Vagina (tissue), 2 donors: ENCODE measurements around the gene CEBPG. TPM values are rescaled to one million over a fixed set of nuclear protein-coding genes. Genes with fewer than 3 reads are reported as not detected.

ENCODE experiments used
- DNase-seq, 2 donors: peaks; one replicate each; pipeline ENCODE4 v3.0.0-alpha.2; 2017; ENCODE audit errors: extremely low spot score in 2 of 2
- H3K27ac ChIP-seq: fragments of 200-600 bp; sonication (generic); one replicate; pipeline ENCODE4 v1.5.1; 2019
- H3K27me3 ChIP-seq: fragments of 200-600 bp; sonication (generic); one replicate; pipeline ENCODE4 v1.5.1; 2019
- H3K36me3 ChIP-seq, 2 donors: fragments of 200-600 bp; sonication (generic); one replicate each; pipeline ENCODE4 v1.5.1; 2017 to 2019
- H3K4me1 ChIP-seq: fragments of 200-600 bp; sonication (generic); one replicate; pipeline ENCODE4 v1.5.1; 2019
- H3K4me3 ChIP-seq, 2 donors: fragments of 200-600 bp; sonication (generic); 1 replicate in 1 of 2; 2 replicates in 1 of 2; pipeline ENCODE4 v1.5.1; 2016 to 2019
- H3K9me3 ChIP-seq: fragments of 200-600 bp; sonication (generic); one replicate; pipeline ENCODE4 v1.5.1; 2019
- POLR2A ChIP-seq, 2 donors: fragments of 450-650 bp; IDR thresholded peaks; one replicate each; pipeline ENCODE4 v1.6.1; 2017; ENCODE audit warnings: antibody characterized with exemption in 2 of 2, mild to moderate bottlenecking in 2 of 2, moderate library complexity in 2 of 2
- POLR2AphosphoS5 ChIP-seq, 2 donors: sonication (generic); formaldehyde crosslinking; IDR thresholded peaks; one replicate each; pipeline ENCODE4 v1.9.0; 2017; ENCODE audit warnings: antibody characterized with exemption in 2 of 2, mild to moderate bottlenecking in 2 of 2, low read depth in 1 of 2; ENCODE audit not compliant: insufficient read depth in 1 of 2
- intact Hi-C: fragments of 100-400 bp; cut with DNase I; formaldehyde crosslinking; loops from one replicate; pipeline ENCODE4 v1.15.1; 2023
- total RNA-seq: library from RNA; depleted of rRNA; stranded (reverse); fragments of >200 nt; gene quantifications from one replicate; pipeline ENCODE4 v1.2.3, GENCODE V29; 2016
- TF ChIP-seq, protein P1 (sequence below), 3 experiments: fragments of 450-650 bp in 2 of 3; fragments of 200-600 bp in 1 of 3; sonication (generic) in 1 of 3; IDR thresholded peaks; one replicate each; pipeline ENCODE4 v1.5.1; 2017 to 2019; ENCODE audit warnings: antibody characterized with exemption in 3 of 3, mild to moderate bottlenecking in 2 of 3, moderate library complexity in 2 of 3

CEBPG gene
- total RNA-seq, 1 donor from 2014 or later: 20.9 TPM

DNA sequence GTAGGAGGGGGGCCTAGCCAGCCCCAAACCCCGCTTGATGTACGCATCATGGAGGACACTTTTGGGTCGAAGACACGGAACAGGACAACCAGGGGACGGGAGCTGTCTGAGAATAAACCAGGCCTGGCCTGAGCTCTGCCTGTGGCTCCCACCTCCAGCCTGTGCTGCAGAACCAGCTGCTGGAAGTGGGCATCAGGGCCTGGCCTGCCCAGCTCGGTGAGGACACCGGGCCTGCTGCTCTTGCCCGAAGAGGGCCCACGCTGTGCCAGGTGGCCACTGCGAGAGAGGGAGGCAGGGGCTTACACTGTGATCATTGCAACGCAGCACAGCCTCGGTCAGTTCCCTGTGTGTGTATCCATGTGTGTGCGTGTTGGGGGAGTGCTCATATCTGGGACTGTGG lies 34.6 kb downstream of the CEBPG start:
- Histone ChIP-seq H3K4me3 (no peak overlapping the region), H3K4me1 (peaks cover 14% of the 10 kb centered on the region), H3K27me3 (no peaks in the 10 kb centered on the region), H3K9me3 (no peaks in the 10 kb centered on the region), H3K36me3 (no peaks in the 10 kb centered on the region), H3K27ac (no peak overlapping the region)
- intact Hi-C loops: no loop called here
- DNase-seq: no peak
- TF ChIP-seq, protein P1, sequence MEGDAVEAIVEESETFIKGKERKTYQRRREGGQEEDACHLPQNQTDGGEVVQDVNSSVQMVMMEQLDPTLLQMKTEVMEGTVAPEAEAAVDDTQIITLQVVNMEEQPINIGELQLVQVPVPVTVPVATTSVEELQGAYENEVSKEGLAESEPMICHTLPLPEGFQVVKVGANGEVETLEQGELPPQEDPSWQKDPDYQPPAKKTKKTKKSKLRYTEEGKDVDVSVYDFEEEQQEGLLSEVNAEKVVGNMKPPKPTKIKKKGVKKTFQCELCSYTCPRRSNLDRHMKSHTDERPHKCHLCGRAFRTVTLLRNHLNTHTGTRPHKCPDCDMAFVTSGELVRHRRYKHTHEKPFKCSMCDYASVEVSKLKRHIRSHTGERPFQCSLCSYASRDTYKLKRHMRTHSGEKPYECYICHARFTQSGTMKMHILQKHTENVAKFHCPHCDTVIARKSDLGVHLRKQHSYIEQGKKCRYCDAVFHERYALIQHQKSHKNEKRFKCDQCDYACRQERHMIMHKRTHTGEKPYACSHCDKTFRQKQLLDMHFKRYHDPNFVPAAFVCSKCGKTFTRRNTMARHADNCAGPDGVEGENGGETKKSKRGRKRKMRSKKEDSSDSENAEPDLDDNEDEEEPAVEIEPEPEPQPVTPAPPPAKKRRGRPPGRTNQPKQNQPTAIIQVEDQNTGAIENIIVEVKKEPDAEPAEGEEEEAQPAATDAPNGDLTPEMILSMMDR (IDR thresholded peaks at IDR 0.05): no peak
- no peak for TF ChIP-seq POLR2A (IDR thresholded peaks at IDR 0.05)
- no peak for TF ChIP-seq POLR2AphosphoS5 (IDR thresholded peaks at IDR 0.05; ENCODE audit: insufficient read depth in 1 of 2, low read depth in 1 of 2)

DNA sequence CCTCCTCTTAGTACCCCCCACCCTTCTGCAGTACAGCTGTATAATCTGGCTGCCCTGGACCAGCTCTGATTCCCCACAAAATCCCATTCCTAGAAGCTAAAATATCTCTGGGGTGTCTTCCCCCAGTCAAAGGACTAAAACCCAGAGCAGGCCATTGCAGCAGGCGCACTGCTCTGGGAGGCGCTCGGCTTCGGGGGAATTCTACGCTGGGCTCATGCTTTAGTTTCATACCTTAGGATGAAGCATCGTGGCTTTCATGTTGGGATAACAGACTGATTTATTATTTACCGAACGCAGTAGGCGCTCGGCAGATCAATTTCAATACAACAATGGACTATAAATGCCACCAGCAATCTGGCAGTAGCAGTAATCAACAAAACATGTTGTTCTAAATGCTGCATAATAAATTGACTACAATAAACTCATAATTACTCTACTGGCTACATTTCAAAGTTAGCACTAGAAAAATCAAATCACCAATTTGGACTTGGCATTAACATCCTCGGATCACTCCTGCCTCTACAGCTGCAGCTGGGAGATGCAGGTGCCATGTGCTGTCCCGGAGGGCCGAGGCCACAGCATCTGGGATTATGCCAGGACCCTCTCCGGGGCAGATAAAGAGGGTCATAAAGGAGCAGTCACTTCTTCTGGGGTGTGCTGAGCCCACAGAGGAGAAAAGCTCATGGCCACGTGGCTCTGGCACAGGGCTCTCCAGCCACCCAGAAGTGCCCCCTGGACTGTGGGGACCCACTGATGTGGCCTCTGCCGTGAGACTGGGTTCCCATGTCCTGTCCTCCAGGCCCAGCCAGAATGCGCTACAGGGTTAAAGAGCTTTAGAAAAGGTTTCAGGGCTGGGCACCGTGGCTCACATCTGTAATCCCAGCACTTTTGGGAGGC lies 35.3 kb downstream of the CEBPG start:
- TF ChIP-seq POLR2A (IDR thresholded peaks at IDR 0.05) (no peak), POLR2AphosphoS5 (IDR thresholded peaks at IDR 0.05; ENCODE audit: insufficient read depth in 1 of 2, low read depth in 1 of 2) (no peak)
- TF ChIP-seq, protein P1 (IDR thresholded peaks at IDR 0.05): no peak
- peaks cover 14% of the 10 kb centered on the region for H3K4me1 ChIP-seq
- H3K9me3 ChIP-seq: no peaks in the 10 kb centered on the region
- no peak overlapping the region for H3K27ac ChIP-seq
- no peak overlapping the region for H3K4me3 ChIP-seq
- H3K36me3 ChIP-seq: no peaks in the 10 kb centered on the region
- no peak for DNase-seq
- H3K27me3 ChIP-seq: no peaks in the 10 kb centered on the region
- intact Hi-C loops: no loop called here

DNA sequence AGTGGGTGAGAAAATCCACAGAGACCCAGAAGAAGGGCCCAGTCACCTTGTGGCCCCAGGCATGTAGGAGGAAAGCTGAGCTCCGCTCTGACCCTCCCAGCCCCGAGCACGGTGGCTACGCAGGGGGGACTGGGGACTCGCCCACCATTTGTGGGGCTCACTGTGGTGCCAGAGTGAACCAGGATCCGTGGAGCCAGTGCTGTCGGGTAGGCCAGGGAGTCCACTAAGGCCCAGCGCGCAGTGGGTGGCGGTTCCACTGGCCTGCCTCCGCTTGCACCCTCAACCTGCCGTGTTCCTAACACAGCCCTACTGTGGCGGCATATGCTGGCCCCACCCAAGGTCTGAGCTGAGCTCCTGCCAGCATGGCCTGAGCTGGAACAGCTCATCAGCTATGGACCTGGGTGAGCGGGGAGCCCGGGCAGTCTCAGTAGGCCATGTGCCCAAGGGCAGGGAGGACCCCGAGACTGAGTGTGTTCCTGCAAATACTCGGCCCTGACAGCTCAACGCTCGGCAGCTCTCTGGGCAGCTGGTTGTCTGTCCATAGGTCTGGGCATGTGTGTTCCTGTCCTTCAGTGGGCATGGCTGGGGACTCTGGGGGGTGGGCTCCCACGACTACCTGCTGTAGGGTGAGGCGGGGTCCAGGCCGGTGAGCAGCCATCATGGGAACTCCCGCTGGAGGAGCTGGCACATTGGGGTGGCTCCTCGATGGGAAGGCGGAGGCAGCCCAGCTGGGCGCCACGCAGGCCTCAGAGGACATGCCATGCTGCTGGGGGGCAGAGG lies 36.6 kb downstream of the CEBPG start:
- Histone ChIP-seq H3K27me3 (no peaks in the 10 kb centered on the region), H3K9me3 (no peaks in the 10 kb centered on the region), H3K27ac (no peak overlapping the region), H3K4me3 (no peak overlapping the region), H3K4me1 (peaks cover 14% of the 10 kb centered on the region), H3K36me3 (no peaks in the 10 kb centered on the region)
- no peak for TF ChIP-seq POLR2AphosphoS5 (IDR thresholded peaks at IDR 0.05; ENCODE audit: insufficient read depth in 1 of 2, low read depth in 1 of 2)
- TF ChIP-seq, protein P1 (IDR thresholded peaks at IDR 0.05): no peak
- TF ChIP-seq POLR2A (IDR thresholded peaks at IDR 0.05): no peak
- no peak for DNase-seq
- intact Hi-C loops: loop anchor here (10.0 kb wide), 1 partner anchor 365 kb away; no protein-coding TSS in a partner anchor

DNA sequence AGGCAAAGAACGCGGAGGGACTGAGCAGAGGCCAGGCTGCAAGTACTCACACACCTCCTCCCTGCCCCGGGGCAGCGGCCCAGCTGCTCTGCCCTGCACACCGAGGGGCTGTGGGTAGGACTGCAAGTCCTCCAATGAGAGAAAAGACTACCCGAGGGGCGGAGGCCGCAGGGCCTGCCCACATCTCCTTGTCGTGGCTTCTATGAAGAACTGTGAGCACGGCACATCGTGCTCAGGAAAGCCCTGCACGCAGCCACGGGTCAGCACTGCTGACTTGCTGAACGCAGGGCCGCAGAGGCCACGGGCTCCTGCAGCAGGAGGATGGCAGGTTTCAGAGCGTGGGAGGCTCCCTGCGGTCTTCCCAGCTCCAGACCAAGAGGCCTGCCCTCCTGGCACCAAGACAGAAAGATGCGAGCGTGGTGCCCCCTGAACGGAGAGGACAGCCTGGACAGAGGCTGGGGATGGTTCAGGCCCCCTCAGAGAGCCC lies 37.4 kb downstream of the CEBPG start:
- H3K4me3 ChIP-seq: no peak overlapping the region
- H3K36me3 ChIP-seq: no peaks in the 10 kb centered on the region
- intact Hi-C loops: loop anchor here (10.0 kb wide), 1 partner anchor 364 kb away; no protein-coding TSS in a partner anchor
- H3K27ac ChIP-seq: no peak overlapping the region
- H3K4me1 ChIP-seq: peaks cover 8% of the 10 kb centered on the region
- H3K27me3 ChIP-seq: no peaks in the 10 kb centered on the region
- TF ChIP-seq POLR2A (IDR thresholded peaks at IDR 0.05) (no peak), POLR2AphosphoS5 (IDR thresholded peaks at IDR 0.05; ENCODE audit: insufficient read depth in 1 of 2, low read depth in 1 of 2) (no peak)
- TF ChIP-seq, protein P1 (IDR thresholded peaks at IDR 0.05): no peak
- DNase-seq: no peak
- H3K9me3 ChIP-seq: no peaks in the 10 kb centered on the region
